ENCODE data around the gene AOPEP.

AOPEP gene

GRCh38 chr9:94920420-94921091 is 194.1 kb downstream of the AOPEP start:
- no peak overlapping the region for H3K4me2 ChIP-seq (ENCODE audit: low read depth, low read length, poor library complexity, severe bottlenecking)
- H3K9me2 ChIP-seq (replicated peaks; ENCODE audit: low read depth, low read length) = no peaks in the 10 kb centered on the region
- peaks cover 4% of the 10 kb centered on the region for H3K4me1 ChIP-seq (ENCODE audit: insufficient read depth, low read length, poor library complexity, severe bottlenecking)
- H3K27me3 ChIP-seq (ENCODE audit: insufficient read depth, low read length, poor library complexity, severe bottlenecking) = no peaks in the 10 kb centered on the region
- H3K9me3 ChIP-seq (ENCODE audit: insufficient read depth, low read depth, low read length) = no peaks in the 10 kb centered on the region
- H3F3A ChIP-seq (ENCODE audit: low read depth) = no peaks in the 10 kb centered on the region
- no peak overlapping the region for H3K9ac ChIP-seq (ENCODE audit: low read depth, low read length, poor library complexity, severe bottlenecking)
- TF ChIP-seq EZH2phosphoT487 (IDR thresholded peaks at IDR 0.05; ENCODE audit: borderline replicate concordance) (no peak), CTCF (conservative IDR thresholded peaks at IDR 0.05; ENCODE audit: low read length) (no peak)
- H2AFZ ChIP-seq (ENCODE audit: low read length) = no peak overlapping the region
- no peaks in the 10 kb centered on the region for H4K20me1 ChIP-seq (ENCODE audit: insufficient read depth, low read length, poor library complexity, severe bottlenecking)
- no peaks in the 10 kb centered on the region for H3K79me2 ChIP-seq (ENCODE audit: insufficient read depth, low read length)
- no peak overlapping the region for H3K4me3 ChIP-seq (ENCODE audit: low read length, poor library complexity, severe bottlenecking)
- H3K36me3 ChIP-seq (ENCODE audit: insufficient read depth, low read length) = no peaks in the 10 kb centered on the region

GRCh38 chr9:94921092-94921471 is 194.6 kb downstream of the AOPEP start:
- Histone ChIP-seq H3K4me1 (ENCODE audit: insufficient read depth, low read length, poor library complexity, severe bottlenecking) (peaks cover 4% of the 10 kb centered on the region), H3K79me2 (ENCODE audit: insufficient read depth, low read length) (no peaks in the 10 kb centered on the region), H3K36me3 (ENCODE audit: insufficient read depth, low read length) (no peaks in the 10 kb centered on the region), H3K9me2 (replicated peaks; ENCODE audit: low read depth, low read length) (no peaks in the 10 kb centered on the region), H3K27me3 (ENCODE audit: insufficient read depth, low read length, poor library complexity, severe bottlenecking) (no peaks in the 10 kb centered on the region), H4K20me1 (ENCODE audit: insufficient read depth, low read length, poor library complexity, severe bottlenecking) (no peaks in the 10 kb centered on the region), H2AFZ (ENCODE audit: low read length) (no peak overlapping the region), H3K4me2 (ENCODE audit: low read depth, low read length, poor library complexity, severe bottlenecking) (no peak overlapping the region), H3F3A (ENCODE audit: low read depth) (no peaks in the 10 kb centered on the region), H3K9ac (ENCODE audit: low read depth, low read length, poor library complexity, severe bottlenecking) (no peak overlapping the region), H3K4me3 (ENCODE audit: low read length, poor library complexity, severe bottlenecking) (no peak overlapping the region), H3K9me3 (ENCODE audit: insufficient read depth, low read depth, low read length) (no peaks in the 10 kb centered on the region)
- TF ChIP-seq EZH2phosphoT487 (IDR thresholded peaks at IDR 0.05; ENCODE audit: borderline replicate concordance) = no peak
- no peak for TF ChIP-seq CTCF (conservative IDR thresholded peaks at IDR 0.05; ENCODE audit: low read length)

- Histone ChIP-seq H3F3A (ENCODE audit: low read depth) (no peaks in the 10 kb centered on the region), H3K4me3 (ENCODE audit: low read length, poor library complexity, severe bottlenecking) (no peak overlapping the region)
These were observed 195.2 kb downstream of the AOPEP start for GRCh38 chr9:94921656-94922055.

More at GRCh38 chr9:94921656-94922055, 195.2 kb downstream of the AOPEP start:
- no peaks in the 10 kb centered on the region for H3K36me3 ChIP-seq (ENCODE audit: insufficient read depth, low read length)
- H4K20me1 ChIP-seq (ENCODE audit: insufficient read depth, low read length, poor library complexity, severe bottlenecking) = no peaks in the 10 kb centered on the region
- H3K9me2 ChIP-seq (replicated peaks; ENCODE audit: low read depth, low read length) = no peaks in the 10 kb centered on the region
- H3K27me3 ChIP-seq (ENCODE audit: insufficient read depth, low read length, poor library complexity, severe bottlenecking) = no peaks in the 10 kb centered on the region
- no peak overlapping the region for H2AFZ ChIP-seq (ENCODE audit: low read length)
- no peak overlapping the region for H3K4me2 ChIP-seq (ENCODE audit: low read depth, low read length, poor library complexity, severe bottlenecking)
- no peaks in the 10 kb centered on the region for H3K9me3 ChIP-seq (ENCODE audit: insufficient read depth, low read depth, low read length)
- no peak overlapping the region for H3K9ac ChIP-seq (ENCODE audit: low read depth, low read length, poor library complexity, severe bottlenecking)
- TF ChIP-seq CTCF (conservative IDR thresholded peaks at IDR 0.05; ENCODE audit: low read length) (no peak), EZH2phosphoT487 (IDR thresholded peaks at IDR 0.05; ENCODE audit: borderline replicate concordance) (no peak)
- peaks cover 4% of the 10 kb centered on the region for H3K4me1 ChIP-seq (ENCODE audit: insufficient read depth, low read length, poor library complexity, severe bottlenecking)
- H3K79me2 ChIP-seq (ENCODE audit: insufficient read depth, low read length) = no peaks in the 10 kb centered on the region
